Activated T-helper 9 cell treated with anti-CD3 and anti-CD28 coated beads, Interleukin-2, amount 50 U/mL, for 16 hours (primary cell): Measurements from ENCODE around the gene OAF.
"Not testable (repeated sequence)": the region's sequence is repeated elsewhere in the genome, so short reads cannot be mapped to it uniquely, and the experiment has no call there.

Experiments used
- DNase-seq: peaks from one replicate; pipeline ENCODE4 v3.0.0-alpha.2; 2020; ENCODE audit warnings: low read depth

Gene OAF

DNA sequence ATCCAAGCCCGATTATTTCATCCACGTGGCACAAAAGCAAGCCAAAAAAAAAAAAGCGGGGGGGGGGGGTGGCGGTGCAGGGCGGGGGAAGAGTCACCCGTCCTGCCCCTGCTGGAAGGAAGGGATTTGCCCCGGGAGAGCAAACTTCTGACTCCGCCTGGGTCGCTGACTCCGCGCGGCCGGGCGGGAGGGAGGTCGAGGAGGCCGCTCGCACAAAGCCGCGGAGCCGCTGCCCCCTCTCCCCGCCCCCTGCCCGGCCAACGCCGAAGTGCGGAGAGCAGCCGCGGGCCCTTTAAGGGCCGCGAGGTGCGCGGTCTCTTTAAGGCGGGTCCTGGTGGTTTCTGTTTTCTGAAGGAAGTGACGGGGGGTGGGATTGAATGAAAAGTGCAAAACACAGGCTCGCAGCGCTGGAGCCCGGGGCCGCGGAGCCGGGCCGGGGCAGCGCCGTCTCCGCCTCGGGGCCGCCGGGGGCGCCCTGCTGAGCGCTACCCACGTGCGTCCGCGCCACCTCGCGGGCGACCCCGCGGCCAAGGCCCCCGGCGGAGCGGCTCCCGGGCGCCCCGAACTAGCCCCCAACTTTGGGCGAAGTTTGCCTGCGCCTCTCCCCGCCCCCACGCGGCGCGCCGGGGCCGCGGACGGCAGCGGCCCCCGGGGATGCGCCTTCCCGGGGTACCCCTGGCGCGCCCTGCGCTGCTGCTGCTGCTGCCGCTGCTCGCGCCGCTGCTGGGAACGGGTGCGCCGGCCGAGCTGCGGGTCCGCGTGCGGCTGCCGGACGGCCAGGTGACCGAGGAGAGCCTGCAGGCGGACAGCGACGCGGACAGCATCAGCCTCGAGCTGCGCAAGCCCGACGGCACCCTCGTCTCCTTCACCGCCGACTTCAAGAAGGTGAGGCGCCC lies at the start of gene OAF:
TSS of gene OAF (plus strand) at position 407 of the 896 bp plus-strand sequence. CDS start at position 655, 248 bp downstream.
- peak; percentile 29 for DNase-seq

DNA sequence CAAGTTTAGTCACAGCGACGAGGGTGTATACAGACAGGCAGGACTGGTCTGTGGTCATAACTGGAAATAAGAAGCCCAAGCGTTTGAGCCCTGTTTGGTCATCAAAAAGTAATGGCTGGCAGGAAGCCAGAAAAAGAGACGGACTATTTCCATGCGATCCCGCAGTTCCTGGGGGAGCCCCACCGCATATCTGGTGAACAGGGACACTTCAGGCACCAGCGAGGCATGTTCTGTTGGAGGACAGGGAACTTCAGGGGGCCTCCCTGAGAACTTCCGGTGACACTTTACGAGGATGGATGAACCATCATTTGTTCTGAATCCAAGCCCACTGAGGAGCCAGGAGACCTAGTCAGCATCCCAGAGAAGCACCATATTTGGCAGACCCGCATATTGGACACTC lies 43.2 kb upstream of the OAF start:
- no peak for DNase-seq

DNA sequence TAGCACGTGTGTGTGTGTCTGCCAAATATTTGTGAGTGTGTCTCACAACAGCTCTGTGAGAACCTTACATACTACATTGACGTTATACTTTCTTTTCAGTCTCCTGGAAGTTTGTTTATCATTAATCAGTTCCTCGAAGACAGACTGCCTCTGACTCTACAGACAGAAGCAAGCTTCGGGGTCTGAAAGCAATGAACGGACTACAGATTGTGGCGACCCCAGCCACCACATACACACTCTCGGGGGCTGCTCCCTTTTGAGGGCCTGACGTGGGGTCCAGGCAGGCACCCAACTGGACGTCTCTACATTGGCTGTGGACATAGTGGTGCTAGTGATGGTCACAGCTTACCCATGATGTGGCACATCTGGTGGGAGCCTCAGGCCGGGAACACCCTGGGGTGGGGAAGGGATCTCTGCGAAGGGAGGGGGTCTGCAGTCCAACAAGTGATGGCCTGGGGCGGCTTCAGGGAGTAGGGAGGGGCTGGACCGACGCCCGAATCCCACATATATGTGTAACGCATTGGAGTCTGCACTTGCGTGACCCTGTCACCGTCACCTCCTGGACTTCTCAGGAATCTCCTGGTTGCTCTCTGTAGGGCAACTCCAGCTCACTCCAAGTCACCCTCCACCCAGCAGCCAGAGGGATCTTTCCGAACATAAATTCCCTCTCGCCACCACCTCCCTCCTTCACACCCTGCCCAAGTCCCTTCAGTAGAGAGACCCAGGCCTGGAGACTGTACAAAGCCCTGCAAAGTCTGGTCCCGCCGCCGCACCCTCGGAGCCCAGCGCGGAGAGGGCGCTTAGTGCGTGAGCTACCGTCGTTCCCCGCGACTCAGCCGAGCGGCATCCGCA lies 42.5 kb upstream of the OAF start:
- no peak for DNase-seq

DNA sequence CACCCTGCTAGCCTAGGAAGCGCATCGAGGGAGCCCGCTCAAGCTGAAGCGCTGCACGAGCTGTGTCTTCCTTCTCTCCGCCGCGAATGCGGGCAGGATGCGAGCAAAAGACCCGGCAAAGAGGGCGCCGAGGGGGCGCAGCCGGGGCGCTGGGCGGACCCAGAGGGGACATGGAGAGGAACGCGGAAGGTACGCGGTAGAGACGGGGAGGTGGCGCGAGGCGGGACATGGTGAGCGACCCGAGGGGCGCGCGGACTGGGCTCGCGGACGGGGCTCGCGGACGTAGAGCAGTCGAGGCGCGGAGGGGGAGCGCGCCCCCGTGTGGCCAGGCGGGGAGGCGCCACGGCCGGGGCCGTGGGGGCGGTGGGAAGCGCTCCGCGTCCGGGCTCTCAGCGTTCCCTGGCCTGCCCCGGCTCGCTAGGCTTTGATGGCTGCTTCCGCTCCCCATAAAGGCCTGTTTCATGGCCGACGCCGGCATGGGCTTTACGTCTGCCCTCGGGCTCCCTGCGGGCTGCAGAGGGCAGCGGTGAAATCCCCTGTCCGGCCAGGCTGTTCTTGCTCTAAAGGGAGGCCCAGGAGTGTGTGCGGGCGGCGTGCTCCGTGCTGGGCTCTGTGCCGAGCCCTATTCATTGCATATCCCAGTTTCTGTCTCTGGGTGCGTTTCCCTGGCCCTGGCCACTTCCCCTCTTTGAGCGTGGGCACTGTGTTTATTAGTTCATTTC lies 41.7 kb upstream of the OAF start:
- peak; percentile 32 for DNase-seq

DNA sequence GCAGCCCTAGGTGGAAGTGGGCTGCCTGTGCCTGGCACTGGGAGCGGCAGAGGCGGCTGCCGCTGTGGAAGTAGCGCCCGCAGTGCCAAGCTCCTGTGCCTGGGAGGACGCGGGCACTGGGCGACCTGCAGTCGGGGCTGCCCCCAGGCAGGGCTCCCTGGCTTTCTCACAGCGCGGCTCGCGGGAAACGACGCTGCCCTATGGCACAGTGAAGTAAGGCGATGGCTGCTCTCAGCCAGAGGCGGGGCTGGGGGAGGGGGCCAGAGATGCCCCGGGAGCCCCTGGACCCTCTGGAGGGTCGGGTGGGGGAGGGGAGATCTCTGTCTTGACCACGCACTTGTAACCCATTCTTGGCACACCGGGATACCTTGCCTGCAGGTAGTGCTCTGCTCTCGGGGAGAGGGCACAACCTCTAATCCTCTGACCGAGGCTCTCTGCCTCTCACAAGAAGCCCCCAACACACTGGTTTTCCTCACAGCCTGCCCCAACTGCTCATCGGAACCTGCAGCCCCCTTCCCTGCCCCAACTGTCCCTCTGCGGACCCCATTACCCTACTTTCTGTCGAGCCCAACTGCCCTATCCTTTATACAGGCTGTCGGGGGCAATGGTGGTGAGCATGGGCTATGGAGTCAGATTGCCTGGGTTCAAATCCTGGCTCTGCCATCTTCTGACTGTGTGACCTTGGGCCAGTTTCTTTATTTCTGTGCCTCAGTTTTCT lies 40.7 kb upstream of the OAF start:
- no peak for DNase-seq

DNA sequence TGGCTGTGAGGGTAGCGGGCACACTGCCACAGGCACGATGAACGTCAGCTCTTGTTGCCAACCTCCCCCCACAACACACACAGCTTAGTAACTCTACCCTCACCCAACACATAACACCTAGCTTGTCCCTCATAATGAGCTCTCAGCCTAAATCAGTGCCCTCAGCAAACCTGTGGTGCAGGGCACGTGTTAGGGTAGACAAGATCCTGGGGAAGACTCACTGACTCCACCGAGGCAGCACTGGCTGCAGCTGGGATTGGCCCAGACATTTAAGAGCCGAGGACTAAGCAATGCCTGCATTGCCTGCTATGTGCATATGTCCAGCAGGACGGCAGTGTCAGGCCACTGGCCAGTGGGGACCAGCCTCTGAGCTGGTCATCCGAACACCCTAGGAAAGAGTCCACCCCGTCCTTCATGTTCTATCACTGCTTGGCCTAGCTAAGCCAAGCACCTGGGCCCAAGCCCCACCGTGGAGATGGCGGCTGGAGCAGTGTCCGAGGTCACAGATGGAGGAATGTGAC lies 40.0 kb upstream of the OAF start:
- no peak for DNase-seq

DNA sequence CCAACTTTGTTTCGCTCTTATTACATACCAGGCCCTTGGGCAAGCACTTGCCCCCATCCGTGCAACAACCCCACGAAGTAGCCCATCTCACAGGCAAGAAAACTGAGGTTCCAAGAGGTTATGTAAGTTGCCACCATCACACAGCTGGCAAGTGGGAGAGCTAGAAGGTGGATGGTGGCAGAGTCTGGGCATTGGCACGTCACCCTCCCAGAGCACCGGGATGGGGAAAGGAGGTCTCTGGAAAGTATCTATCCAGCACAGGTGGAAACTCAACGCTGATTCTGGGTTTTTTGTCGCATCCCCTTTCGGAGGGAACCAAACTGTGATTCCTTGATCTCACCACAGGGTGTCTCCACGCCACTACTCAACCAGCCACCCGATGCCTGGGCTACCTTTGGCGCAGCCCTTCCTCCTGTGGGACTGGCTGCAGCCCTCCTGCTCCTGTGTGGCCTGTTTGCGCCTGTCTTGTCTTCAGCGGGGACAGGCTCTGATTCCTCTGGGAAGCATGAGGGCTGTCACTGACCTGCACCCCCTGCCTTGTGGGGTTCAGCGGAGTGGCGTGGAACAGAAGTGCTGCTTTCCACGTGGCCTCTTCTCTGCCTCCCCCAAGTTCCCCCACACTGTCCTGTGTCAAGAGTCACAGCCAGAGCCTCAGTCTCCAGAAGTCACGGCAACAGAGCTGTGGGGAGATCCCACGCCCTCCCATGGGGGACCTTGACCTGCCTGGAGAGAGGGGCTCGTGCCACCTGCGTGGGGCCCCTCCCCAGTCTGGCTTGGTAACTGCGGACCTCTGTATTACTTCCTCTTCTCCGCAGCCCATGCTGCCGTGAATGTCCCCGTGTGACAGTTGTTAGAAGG lies 38.5 kb upstream of the OAF start:
- no peak for DNase-seq

DNA sequence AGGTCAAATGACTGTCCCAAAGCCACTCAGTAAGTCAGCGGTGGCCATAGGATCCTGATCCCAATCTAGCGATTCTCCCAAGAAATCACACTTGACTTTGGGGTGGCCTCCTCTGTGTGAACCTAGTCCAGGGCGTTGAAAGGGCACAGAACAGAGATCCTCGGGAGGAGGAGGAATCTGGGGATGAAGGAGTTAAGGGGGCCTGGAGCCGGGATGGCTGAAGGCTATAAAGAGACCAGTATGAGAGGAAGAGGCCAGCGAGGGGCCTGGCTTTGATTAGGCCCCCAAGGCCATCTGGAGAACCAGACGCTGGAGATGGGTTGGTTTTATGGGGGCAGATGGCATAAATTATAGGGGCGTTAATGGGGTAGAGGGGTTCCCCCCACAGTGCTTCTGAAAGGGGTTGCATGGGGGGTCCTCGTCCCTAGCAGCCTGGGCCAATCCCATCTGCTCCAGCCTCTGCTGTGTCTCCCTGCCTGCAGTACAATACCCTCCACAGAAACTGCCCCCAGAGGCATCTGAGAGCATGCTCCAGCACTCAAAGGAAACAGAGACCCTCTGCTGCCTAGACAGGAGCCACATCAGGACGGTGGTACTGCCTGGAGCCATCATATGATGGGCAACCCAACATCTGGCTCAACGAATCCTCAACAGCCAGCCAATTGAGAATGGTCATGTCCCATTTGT lies 37.7 kb upstream of the OAF start:
- no peak for DNase-seq

DNA sequence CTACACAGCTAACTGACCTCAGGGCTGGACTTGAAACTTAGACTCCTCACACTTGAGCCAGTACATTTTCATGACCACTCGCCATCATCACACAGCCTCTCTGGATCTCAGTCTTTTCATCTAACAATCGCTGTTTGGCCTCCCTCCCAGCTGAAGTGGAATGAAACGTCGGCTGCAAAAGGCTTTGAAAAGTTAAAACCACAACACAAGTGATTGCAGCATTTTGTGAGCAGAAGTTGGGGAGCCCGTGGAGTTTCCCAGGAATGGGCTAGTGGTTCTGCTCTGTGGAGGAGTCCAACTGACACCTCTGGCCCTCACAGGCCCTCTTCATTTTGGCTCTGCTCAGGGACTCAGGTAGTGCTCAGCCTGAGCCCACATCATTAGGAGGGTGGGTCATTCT lies 37.0 kb upstream of the OAF start:
- DNase-seq: no peak

DNA sequence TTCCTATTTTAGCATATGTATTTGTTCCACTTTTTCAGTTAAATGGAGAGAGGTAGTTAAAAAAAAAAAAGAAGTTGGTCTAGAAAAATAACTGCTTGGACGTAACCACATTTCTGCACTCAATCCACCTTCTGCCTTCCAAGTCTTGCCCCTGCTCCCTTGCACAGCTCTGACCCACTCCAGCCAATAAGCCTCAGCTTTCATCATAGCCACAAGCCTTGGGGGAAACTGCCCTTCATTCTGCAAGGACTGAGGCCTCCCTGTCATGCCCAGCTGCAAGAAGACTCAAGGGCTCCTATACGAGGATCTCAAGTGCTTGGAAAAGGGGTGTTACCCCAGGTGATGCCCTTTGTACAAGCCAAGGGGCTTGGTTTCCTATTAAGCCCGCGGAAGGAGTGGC lies 36.0 kb upstream of the OAF start:
- no peak for DNase-seq

DNA sequence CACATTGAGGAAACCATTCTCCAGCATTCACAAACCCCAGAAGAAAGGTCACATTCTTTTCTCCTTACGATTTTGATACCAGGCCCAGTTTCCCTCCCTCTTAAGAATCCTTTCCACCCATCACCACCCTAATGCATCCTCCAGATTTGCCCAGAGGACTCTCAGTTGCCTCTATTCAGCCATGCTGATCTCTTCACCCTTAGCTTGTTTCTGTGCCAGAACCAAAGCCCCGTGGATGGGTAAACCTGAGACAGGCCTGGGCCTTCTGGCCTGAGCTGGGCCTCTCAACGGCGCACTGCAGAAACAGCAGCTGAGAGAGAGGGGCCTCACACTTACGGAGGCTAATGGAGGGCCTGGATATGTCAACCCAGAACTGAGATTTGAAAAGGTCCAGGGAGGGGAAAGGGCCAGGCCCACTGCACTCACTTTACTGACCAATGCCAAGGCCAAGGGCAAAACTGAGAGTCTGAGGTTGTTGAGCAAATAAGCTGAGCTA lies 32.2 kb upstream of the OAF start:
- no peak for DNase-seq

DNA sequence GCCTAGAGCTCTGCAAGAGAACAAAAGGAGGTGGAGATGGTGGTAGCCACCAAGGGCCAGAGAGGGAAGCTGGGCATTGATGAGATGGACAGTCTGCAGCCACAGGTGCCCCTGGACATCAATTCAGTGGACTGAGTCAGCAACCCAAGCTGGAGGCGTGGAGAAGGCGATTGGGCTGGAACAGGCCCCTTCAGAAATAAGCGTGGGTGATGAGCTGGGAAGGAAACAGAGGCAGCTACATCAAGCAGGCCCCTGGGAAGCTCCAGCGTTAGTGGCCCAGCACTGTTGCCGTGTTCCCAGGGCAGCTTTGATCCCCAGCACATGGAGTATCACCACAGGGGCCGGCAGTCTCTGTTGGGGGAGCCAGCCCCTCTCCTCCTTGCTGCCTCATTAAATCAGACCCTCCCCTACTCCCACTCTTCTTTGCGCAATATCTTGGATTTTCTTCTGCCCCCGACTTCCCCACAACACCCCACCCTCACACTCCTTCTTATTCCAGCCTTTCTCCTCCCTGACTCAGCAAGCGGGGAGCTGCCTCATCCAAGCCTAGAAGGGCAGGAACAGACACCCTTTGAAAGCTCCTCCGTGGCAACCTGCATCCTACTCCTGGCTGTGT lies 31.7 kb upstream of the OAF start:
- DNase-seq: no peak

DNA sequence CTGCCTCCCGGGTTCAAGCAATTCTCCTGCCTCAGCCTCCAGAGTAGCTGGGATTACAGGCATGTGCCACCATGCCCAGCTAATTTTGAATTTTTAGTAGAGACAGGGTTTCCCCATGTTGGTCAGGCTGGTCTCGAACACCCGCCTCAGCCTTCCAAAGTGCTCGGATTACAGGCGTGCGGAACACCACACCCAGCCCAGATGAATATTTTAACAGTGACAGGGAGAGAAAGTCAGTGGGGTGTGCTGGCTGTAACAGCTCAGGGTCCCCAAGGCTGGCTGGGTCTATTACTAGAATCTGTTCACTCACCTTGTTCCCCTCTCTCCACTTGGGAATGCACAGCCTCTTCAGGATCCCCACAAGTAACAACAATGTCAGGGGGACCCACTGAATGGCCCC lies 30.8 kb upstream of the OAF start:
- not testable (repeated sequence) for DNase-seq

DNA sequence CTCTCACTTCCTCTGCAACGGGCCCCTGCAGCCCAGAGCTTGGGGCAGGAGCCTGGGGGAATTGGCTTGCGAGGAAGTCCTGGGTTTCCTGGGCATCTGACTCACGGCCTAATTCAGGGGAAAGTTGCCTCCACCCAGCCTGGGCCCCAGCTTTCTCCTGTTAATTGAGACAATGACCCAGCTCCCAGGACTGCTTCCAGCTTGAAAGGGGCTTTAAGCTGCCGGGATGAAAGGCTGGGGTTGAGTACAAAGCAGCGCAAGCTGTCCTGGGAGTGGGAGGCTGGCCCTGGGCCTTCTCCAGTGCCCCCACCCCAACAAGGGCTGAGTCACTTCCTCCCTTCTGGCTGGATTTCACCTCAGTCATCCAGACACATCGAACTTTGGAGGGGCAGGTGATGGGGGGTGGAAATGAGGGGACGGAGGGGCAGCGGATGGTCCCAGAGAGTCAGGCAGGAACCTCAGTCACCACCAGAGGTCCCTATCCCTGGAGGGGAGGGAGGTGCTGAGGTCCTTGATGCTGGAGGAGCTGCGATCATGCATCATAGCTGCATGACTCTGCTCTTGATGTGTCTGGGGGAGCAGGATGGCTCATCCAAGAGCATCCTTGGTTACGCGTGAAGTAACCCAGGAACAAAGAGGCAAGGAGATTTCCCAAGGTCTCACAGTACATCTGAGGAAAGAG lies 30.1 kb upstream of the OAF start:
- no peak for DNase-seq

DNA sequence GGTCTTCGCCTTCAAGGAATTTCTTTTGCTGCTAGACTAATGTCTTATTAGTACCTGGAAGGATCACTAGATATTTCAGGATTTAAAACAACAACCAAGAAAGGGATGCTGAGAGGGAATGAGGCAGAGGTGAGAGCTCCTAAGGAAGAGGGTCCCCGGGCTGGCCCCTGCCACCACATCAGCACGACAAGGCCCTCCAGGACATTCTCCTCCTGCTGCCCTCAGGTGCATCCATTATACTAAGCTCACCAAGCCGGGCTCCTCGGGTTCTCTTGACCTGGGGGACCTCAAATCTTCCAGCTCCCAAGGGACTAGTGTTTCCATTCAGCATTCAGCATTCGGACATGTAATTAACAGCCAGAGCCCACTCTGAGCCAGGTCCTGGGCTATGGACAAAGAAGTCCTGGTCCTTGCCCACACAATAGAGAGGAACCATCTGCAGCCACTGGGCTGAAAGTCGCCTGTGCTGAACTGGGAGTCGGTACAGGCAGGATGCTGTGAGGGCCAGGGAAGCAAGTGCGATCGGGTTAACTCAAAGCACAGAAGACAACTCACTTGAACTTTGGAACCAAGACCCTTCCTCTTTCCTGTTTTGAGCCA lies 29.4 kb upstream of the OAF start:
- DNase-seq: no peak

DNA sequence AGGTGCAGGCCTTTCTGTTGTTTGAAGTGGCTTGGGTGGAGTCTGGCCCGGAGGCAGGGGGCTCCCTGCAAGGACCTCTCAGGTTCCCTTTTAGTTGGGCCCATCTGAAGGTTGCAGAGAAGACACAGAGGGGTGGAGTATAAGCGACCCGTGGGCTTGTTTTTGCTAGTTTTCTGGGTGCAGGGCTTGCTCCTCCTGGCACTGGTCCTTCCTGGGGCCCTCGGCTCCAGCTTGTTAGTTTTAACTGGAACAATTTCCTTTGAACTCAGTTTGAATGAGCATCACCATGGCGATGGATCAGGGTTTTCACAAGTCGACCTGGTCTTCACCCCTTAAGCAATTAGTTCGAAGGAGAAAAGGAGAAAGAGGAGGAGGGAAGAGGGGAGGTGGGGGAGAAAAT lies 28.5 kb upstream of the OAF start:
- no peak for DNase-seq

DNA sequence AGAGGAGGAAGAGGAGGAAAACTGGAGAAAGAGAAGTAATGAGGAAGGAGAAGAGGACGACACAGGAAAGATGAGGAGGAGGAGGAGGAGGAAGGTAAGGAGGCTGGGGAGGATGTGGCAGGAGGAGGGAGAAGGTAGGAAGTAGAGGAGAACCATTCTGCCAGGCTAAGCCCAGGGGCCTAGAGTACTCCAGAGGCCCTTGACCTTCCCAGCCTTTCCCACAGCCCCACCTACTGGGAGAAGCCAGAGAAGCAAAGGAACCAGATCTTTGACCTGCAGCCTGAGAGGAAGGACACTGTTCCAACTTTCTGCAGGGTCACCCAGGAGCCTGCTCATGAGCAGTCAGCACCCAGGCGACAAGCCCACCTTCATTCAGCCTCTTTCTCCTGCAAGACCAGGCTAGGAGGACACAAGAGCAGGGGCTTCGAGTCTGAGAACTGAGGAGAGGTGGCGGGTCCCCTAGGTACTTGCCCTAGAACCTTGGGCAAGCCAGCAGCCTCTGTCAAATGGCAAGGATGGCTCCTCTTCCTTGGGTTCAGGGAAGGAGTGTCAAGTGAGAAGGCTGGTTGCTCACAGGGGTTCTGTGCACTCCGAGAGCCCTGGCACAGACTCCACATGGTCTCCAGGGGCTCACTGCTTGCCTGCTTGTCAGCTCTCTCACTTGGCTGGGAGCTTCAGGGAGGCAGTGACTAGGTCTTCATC lies 27.9 kb upstream of the OAF start:
- DNase-seq: no peak

DNA sequence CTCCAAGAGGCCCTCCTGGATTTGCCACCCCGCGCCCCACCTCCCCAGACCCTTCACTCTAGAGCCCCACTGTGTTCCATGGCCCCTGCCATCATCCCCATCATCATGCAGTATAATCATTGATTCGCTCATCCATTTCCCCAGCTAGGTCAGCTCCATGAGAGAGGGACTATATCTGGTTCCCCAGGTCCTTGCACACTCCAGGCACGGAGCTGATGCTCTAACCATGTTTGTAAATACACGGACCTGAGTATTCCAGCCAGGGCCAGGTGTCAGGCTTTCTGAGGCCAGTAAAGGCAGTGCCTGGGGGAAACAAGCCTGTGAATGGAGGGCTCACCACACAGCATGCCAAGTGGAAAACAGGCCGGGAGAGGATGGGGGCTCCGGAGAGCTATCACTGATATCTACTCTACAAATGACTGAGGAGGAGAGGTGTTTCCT lies 27.1 kb upstream of the OAF start:
- no peak for DNase-seq
